Stimulated activated CD4-positive, alpha-beta T cell treated with anti-CD3 and anti-CD28 coated beads, TNF-alpha, amount 100 ng/mL, for 24 hours (primary cell): ENCODE data around the gene CHST11.
"Not testable (repeated sequence)": the region's sequence is repeated elsewhere in the genome, so short reads cannot be mapped to it uniquely, and the experiment has no call there.

Source experiments
- DNase-seq, 3 experiments: peaks; one replicate each; pipeline ENCODE4 v3.0.0-alpha.2; 2020; ENCODE audit warnings: low read depth in 3 of 3

CHST11 gene

DNA sequence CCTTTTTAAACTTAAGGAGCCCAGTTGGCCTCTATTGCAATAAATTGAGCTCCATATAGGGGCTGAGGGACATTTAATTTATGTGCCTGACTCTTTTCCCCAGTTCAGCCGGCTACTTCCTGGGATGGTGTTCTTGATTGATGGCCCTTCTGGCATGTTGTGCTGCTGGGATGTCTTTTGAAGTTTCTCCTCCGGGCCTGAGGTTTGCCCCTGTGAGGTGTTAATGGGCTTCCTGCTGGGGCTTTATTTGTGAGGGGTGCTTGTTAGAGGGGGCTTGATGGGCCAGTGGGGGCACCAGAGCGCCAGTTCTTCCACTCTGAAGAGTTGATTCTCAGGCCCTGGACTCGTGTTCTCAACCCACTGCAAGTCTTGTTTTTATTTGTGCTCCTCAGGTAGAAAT is 69.6 kb downstream of the CHST11 start:
- DNase-seq = no peak

DNA sequence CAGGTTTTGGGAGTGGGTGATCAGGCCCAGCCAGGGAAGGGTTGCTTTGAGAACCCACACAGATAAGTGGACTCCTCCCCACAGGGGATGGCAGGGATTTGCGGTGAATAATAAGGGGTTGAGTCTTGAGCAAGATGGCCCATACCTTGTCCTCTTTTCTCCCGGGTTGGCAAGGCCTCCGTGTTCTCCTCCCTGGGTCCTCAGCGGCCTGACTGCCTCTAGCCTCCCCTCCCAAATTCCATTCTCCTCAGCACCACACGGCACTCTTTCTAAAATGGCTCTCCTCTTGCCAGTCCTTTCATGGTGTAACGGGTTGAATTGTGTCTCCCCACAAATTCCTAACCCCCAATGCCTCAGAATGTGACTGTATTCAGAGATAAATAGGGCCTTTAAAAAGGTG is 70.0 kb downstream of the CHST11 start:
- no peak for DNase-seq

DNA sequence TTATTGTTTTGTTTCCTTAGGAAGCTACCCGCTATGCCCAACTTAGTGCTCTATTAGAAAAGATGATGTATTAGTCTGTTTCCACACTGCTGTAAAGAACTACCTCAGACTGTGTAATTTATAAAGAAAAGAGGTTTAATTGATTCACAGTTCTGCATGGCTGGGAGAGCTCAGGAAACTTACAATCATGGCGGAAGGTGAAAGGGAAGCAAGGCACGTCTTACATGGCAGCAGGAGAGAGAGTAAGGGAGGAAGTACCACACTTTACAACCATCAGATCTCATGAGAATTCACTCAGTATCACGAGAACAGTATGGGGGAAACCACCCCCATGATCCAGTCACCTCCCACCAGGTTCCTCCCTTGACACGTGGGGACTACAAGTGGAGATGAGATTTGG is 70.9 kb downstream of the CHST11 start:
- not testable (repeated sequence) for DNase-seq

- no peak for DNase-seq
Observed at GRCh38 chr12:104529130-104529874, 72.6 kb downstream of the CHST11 start.

DNA sequence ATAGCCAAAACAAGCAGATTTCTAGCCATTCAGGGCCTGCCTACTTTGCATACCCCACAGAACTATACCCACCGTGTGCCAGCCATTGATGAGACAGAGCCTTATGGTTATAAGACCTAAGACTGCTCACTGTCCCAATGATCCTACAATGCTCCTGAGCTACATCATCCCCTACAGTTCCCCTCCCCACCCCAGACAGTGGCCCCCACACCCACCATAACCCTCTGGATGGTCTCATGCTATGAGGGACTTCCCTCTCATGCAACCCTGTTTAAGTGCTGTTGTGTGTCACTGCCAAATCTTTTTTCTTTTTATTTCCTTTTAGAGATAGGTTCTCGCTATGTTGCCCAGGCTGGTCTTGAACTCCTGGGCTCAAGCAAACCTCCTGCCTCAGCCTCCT is 75.9 kb downstream of the CHST11 start:
- DNase-seq = no peak

DNA sequence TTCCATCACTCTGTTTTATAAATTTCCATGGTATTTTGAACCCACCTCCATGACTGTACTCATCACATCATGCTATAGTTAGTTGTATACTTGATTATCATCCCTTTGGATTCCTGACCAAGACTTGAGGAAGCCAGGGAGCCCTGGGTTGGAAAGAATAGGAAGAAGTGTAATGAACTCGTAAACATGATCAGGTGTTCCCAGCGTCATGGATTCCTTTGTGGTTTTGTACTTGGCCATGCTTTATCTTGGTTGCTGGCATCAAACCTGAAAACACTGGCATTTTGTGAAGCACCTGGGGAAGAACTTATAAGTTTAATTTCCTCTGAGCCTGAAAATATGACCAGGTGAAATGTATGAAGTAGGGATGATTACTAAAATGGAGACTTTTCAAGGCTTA is 76.4 kb downstream of the CHST11 start:
- DNase-seq = no peak

GRCh38 chr12:104534162-104534856 is 77.6 kb downstream of the CHST11 start:
- DNase-seq = no peak

DNA sequence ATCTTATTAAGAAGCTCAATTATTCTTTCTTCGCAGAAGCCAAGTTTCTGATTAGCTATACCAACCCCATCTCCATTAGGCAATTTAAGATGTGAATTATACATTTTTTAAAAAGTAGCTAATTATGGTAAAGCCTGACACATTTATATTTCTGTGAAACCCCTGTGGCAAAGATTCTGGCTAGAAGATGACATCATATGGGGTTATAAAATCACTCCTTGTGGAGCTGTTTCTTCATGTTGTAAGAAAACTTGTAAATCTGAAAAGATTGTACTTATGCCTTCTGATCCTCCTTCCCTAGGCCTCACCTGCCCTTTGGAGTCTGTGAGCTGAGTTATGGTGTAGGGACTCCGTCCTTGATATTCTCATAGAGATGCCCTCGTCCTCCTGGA is 78.1 kb downstream of the CHST11 start:
- no peak for DNase-seq

GRCh38 chr12:104535369-104535768 is 78.6 kb downstream of the CHST11 start:
- DNase-seq = no peak

DNA sequence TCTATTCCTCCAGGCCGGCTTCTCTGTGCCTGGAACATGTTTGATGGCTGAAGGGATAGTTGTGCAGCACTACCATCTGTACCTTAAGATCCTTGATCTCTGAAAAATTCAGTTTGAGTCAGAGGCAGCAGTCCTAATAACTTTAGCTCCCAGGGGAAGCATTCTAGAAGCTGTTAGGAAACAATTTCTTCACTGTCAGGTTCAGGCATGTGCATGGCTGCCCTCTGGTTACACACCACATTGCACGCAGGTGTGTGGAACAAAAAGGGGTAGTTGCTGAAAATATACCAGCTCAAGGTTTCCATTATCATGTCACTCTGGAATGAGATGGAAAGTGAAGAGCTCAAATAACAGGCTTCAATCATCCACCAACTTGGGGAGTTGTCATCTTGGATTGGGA is 80.1 kb downstream of the CHST11 start:
- DNase-seq = no peak

DNA sequence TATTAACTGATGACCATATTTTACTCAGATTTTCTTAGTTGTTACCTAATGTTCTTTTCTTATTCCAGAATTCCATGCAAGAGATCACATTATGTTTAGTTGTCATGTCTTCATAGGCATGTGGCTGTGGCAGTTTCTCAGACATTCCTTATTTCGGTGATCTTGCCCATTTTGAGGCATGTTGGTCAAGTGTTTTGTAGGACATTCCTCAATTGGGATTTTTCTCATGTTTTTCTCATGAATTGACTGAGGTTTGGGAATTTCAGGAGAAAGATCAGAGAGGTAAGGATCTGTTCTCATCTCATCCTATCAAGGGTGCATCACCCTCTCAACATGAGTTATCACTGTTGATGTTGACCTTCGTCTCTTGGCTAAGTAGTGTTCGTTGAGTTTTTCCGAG is 81.3 kb downstream of the CHST11 start:
- DNase-seq = no peak

DNA sequence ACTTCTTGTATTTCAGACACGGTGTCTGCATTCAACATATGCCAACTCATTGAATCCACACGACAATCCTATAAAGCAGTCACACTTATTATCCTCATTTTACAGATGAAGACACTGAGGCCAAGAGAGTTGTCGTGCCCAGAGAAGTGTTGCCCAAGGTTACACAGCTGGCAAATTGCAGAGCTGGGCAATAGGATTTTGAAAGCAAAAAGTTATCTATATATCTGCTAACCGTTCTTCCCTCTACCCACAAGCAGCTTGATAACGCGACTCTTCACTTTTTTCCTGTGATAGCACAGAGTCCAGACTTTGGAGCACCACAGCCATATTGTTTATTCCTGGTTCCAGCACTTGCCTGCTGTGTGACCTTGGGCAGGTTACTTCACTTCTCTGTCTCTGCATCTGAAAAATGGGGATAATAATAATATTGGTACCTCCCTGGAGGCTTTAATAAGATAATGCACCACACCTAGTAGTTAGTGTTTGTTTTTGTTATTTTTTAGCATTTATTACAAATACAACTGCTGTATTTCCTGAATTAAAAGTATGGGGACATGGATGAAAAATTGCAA is 82.2 kb downstream of the CHST11 start:
- DNase-seq = no peak

DNA sequence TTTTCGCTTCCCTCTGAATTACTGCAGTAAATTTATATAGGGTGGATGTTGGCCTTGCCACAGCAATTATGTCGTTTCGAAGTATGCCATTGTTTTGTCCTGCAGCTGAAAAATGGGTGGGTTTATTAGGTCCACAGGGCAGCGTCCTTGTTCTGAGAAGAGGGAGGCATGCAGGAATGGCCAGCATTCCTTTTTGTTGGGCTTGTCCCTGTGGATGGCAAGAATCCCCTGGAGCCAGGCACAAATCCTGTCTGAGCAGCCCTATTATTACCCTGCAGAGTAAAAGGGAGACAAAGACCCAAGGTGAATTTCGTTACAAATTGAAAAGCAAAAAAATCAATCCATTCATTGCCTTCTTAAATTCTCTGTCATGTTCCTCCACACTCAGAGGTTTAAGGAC is 88.1 kb downstream of the CHST11 start:
- no peak for DNase-seq

DNA sequence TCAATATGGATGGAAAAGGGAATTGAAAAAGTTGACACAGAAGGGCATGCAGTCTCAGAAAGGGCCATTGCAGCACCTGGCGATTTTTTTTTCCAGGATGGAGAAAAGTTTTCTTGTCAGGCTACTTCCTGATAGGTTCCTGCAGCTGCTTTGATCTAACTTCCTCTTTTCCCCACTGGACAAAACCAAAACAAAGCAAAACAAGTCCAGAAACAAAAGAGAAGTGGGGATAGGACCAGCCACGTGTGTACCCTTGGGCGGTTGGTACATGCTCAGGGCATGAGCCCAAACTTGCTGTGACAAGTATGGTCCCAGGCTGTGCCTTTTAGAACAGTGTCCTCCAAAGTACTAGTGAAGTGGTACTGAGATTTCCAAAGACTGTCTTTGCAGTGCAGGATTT is 89.8 kb downstream of the CHST11 start:
- no peak for DNase-seq

- no peak for DNase-seq
Observed at GRCh38 chr12:104547235-104547634, 90.5 kb downstream of the CHST11 start.

- no peak for DNase-seq
Observed at GRCh38 chr12:104549815-104550480, 93.2 kb downstream of the CHST11 start.

GRCh38 chr12:104551313-104551931 is 94.7 kb downstream of the CHST11 start:
- DNase-seq = no peak

- DNase-seq = no peak
Observed at GRCh38 chr12:104553421-104553820, 96.7 kb downstream of the CHST11 start.

DNA sequence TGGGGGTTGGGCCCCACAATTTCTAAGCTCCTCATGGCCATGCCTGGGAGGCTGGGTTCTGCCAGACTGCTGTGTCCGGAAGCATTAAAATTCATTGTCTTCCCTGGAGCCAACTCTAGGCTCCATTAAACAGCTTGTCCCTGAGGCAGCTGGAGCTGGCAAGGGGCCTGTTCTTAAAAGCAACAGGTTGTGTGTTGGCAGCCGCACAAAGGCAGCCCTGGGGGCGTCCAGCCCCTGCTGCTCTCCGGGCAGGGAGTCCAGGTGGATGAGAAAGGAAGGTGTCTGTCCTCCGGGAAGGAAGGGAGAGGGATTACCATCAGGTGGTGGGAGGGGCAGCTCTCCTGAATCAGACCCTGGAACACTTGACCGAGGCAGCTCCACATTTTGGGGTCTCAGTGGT is 98.9 kb downstream of the CHST11 start:
- no peak for DNase-seq

DNA sequence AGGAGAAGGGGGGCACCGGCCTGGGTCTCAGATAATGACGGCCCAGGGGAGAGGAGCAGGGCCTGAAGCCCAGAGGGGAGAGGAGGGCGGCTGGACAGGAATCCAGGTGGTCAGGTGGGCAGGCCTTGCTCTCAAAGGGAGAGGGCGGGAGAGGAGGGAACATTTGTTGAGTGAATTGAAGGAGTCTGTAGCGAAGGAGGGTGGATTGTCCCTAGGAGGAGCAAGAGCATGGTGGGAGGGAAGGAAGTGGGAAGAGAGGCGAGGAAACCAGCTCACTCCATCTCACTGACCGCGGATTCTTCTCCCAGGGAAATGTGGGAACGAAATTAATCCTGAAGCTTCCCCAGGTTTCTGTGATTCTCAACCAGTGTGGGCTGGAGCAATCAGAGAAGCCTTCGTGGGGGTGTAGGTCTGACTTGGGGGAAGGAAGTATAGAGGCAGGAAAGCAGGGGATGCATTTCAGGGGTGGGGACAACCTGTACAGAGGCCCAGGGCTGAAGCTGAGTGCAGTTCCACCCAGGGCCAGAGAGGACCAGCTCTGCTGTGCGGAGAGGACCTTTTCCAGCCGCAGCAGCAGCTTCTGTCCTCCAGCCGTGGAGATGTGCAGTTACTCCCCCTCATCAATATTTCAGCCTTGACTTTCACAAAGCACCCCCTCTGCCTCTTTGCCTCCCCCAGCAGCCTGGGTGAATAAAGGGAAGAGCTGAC is 100.9 kb downstream of the CHST11 start:
- no peak for DNase-seq

GRCh38 chr12:104560881-104561280 is 104.1 kb downstream of the CHST11 start:
- no peak for DNase-seq

DNA sequence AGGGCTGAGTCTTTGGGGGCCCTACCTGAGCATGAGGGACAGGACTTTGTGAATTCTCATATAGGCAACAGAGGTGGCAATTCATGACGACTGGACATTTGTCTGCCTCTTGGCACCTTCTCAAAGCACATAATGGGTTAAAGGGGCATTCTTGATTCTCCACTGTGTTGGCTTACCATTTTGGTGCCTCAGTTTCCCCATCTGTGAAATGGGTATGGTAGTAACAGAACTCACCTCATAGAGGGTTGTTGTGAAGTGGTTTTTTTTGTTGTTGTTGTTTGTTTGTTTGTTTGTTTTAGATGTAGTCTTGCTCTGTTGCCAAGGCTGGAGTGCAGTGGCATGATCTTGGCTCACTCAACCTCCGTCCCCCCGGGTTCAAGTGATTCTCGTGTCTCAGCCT is 106.0 kb downstream of the CHST11 start:
- DNase-seq = no peak
